ENCODE results near the gene PNPLA7.
"Not testable (repeated sequence)": the region's sequence is repeated elsewhere in the genome, so short reads cannot be mapped to it uniquely, and the experiment has no call there.

Gene PNPLA7

DNA sequence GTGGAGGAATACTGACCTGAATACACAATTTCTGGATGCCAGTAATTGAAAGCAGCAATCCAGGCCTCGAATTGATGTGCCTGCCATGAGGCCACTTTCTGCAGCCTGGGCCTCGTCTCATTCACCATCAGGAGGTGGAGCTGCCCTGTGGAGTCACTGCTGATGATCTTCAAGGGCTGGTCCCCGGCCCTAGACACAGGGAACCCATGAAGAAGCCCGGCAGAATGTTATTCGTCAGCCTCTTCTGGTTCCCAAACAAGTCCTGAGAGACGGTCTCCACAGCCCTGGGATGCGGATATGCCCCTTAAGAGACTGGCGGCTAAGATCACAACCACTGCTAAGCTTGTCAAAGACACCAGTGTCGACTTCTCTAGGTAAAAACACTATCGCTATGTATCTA, 24.0 kb upstream of the PNPLA7 start:
- no peak for DNase-seq

DNA sequence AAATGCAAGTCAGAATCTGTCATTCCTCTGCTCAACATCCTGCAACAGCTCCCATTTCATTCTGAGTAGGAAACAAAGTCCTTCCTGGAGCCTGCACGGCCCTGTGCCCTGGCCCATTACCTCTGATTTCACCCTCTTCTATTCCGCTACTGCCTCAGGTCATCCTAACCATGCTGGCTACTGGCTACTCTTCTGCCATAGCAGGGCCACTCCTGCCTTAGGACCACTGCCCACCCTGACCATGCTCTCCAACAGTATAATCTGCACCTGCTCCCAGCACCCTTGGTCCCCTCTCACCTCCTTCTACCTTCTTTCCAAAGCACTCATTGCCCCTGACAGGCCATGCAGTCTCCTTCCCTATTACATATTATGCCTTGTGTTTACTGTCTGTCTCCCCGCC, 20.4 kb upstream of the PNPLA7 start:
- no peak for DNase-seq

DNA sequence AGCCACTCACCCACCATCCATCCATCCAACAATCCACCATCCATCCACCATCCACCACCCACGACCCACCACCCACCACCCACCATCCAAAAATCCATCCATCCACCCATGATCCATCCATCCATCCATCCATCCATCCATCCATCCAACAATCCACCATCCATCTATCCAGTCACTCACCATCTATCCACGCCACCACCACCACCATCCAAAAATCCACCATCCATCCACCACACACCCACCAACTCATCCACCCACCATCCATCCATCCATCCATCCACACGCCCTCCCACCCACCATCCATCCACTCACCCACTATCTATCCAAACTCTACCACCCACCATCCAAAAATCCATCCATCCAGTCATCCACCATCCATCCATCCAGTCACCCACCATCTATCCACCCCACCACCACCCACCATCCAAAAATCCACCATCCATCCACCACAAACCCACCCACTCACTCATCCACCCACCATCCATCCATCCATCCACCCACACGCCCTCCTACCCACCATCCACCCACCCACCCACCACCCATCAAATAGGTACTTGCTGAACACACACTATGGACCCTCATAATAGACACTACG, 19.5 kb upstream of the PNPLA7 start:
- DNase-seq: no peak

DNA sequence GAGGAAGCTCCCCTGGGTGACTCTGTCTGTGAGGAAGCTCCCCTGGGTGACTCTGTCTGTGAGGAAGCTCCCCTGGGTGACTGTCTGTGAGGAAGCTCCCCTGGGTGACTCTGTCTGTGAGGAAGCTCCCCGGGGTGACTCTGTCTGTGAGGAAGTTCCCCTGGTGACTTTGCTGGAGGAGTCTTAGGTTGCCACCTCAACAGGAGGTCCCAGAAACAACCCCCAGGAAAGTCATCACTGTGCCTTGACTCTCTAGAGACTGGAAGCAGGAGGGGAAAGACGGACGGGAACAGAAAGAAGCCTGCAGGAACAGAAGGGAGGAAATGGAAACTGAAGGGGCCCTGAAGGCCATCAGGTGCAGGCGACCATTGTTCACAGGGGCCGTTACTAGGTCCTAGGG, 18.2 kb upstream of the PNPLA7 start:
- DNase-seq: not testable (repeated sequence)

DNA sequence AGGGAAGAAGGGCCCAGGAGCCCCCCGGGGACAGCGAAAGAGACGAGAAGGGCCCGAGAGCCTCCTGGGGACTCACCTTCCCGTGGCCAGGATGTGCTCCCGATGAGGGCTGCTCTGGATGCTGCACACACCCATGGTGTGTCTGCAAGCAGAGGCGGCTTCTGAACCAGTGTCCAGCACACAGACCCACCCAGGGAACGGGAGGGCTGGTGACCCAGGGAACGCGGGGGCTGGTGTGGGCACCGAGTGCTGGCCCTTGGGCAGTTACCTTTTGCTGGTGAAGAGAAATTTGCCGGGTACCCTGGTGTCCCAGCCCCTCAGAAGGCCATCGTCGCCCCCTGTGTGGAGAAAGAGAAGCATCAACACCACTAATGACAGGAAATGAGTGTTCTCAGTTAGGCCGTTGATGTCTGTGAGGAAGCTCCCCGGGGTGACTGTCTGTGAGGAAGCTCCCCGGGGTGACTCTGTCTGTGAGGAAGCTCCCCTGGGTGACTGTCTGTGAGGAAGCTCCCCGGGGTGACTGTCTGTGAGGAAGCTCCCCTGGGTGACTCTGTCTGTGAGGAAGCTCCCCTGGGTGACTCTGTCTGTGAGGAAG, 14.7 kb upstream of the PNPLA7 start:
- no peak for DNase-seq

DNA sequence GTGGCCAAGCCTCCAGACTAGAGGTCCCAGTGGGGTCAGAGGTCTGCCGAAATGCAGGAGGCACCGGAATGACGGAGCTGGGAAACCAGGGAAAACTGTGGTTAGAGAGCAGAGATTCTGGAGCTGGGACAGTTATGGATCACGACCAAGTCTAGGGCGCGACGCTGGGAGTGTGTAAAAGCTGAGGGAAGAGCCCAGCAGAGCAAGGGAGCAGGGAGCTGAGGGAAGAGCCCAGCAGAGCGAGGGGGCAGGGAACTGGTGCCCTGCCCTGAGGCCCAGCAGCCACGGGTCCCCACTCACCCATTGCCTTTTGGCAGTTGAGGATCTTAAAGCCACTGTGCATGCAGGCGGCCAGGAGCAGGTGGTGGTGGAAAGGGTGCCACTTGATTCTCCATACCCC, 13.9 kb upstream of the PNPLA7 start:
- no peak for DNase-seq

DNA sequence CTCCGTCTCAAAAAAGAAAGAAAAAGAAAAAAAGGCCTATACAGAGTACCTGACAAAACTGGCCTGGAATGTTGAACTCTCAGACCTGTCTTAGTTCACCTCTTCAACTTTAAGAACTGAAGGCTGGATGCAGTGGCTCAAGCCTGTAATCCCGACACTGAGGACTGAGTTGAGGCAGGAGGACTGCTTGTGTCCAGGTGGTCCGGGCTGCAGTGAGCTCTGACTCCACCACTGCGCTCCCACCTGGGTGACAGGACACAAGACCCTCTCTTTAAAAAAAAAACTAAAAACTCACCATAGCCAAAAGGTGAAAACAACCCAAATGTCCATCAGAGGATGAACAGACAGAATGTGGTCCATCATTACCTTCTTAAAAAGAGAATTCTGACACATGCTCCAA, 7.9 kb upstream of the PNPLA7 start:
- no peak for DNase-seq

DNA sequence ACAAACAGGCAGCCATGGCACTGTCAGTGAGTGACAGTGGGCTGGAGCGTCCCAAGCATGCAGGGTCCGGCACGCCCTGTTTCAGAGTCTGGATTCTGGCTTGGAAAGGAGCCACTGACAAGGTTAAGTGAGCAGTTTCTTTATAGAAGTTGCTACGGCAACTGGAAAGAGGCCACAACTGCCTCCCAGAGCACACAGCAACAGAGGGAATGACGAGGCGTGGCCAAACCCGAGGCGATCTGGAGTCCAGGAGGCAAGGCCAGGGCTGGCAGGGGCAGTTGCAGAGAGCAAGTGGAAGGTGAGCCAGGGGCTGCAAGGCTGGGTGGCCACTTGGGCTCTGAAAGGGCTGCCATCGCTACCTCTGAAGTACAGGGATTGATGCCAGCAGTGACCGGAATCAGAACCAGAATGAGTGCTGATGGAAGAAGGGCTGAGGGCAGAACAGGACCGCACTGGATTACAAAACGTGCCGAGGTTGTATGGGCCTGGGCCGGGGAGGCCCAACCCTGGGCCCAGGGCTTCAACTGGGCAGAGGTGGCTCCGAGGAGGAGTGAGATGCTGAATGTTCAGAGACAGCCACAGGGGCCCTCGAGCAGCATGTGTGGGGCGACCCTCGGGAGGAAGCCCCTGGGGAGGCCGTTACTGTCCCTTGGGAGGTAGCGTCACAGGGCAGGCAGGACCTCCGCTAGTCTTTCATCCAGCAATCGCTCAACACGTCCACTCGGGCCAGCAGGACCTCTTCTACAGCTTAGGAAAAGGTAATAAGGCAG, 6.1 kb upstream of the PNPLA7 start:
- DNase-seq: no peak

DNA sequence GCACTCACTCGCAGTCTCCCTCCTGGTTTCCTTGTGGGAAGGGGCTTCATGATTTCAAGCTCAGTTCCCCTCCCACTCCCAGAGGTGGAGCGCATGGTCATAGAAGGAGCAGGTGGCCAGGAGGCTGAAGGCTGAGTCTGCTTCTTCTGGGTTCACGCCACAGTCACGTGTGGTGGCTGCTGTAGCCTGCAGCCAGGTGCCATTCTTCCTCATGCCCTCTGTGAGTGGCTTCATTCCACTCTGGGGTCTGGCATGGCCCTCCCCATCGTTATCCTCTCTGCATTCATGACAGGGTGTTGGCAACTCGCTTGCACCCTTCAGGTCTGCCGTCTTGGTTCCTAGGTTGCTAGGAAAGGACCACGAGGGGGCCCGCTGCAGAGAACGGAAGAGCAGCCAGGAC, 5.0 kb upstream of the PNPLA7 start:
- no peak for DNase-seq

DNA sequence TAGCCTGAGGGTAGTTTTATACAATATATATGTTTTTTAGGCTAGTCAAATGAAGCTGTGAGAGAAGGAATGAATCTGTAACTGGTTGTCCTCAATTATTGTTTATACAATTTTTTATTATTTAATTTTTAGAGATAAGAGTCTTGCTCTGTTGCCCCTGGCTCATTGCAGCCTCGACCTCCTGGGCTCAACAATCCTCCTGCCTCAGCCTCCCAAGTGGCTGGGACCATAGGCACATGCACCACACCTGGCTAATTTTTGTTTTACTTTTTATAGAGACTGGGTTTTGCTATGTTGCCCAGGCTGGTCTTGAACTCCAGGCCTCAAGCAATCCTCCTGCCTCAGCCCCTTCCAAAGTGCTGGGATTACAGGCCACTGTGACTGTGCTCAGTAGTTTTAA, 4.1 kb upstream of the PNPLA7 start:
- DNase-seq: no peak

DNA sequence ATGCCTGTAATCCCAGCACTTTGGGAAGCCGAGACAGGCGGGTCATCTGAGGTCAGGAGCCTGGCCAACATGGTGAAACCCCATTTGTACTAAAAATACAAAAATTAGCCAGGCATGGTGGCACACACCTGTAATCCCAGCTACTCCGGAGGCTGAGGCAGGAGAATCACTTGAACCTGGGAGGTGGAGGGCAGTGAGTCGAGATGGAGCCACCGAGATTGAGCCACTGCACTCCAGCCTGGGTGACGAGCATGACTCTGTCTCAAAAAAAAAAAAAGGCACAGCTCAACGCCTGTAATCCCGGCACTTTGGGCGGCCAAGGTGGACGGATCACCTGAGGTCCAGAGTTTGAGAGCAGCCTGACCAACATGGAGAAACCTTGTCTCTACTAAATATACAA, 3.5 kb upstream of the PNPLA7 start:
- DNase-seq: not testable (repeated sequence)

DNA sequence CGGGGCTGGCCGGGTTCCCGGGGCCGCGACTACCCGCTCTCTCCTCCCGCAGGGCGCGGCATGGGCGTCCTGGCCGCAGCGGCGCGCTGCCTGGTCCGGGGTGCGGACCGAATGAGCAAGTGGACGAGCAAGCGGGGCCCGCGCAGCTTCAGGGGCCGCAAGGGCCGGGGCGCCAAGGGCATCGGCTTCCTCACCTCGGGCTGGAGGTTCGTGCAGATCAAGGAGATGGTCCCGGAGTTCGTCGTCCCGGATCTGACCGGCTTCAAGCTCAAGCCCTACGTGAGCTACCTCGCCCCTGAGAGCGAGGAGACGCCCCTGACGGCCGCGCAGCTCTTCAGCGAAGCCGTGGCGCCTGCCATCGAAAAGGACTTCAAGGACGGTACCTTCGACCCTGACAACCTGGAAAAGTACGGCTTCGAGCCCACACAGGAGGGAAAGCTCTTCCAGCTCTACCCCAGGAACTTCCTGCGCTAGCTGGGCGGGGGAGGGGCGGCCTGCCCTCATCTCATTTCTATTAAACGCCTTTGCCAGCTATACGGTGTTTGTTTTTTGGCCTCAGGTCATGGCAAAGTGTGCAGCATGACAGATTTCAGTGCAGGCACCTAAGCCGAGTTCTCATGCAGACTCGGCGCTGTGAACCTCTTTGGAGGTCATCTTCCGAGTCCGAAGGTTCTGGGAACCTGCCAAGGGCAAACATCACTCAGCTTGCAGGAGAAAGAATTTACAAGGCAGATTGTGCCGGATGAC, 2.0 kb upstream of the PNPLA7 start:
- DNase-seq: no peak

DNA sequence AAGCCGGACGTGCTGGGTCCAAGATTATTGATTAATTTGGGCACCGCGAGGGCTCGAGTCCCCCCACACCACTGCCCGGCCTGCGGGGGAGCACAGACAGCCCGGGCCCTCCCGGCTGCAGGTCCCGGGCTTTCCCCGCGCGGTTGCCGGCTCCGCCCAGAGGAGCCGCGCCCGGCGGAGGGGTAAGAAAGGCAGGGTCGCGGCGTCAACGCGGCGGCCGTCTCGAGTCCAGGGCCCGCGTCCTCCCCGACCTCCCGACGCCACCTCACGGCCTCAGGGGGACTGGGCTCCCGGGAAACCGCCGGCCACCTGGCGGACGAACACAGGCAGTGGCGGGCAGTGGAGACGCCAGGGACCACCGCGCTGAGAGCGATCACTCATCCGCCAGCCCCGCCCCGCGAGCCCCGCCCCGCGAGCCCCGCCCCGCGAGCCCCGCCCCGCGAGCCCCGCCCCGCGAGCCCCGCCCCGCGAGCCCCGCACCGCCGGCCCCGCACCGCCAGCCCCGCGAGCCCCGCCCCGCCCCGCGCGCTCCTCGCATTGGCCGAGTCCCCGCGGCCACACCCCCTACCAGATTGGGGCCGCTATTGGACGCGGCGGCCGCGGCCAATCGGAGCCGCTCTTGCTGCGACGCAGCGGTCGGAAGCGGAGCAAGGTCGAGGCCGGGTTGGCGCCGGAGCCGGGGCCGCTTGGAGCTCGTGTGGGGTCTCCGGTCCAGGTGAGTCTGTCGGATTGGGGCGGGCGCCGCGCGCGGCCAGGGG, 1.2 kb upstream of the PNPLA7 start, which contains the start of gene MRPL41:
TSS of gene MRPL41 (plus strand) at position 616 of the 758 bp plus-strand sequence. CDS start 203 bp downstream, outside the sequence.
- DNase-seq: peak; percentile 93

DNA sequence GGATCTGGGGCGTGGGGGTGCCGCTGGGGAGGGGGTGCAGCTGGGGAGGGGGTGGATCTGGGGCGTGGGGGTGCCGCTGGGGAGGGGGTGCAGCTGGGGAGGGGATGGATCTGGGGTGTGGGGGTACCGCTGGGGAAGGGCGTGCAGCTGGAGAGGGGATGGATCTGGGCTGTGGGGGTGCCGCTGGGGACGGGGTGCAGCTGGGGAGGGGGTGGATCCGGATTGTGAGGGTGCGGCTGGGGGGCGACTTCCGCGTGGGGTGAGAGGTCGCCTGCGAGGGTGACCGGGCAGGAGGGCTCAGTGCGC, 709 bp upstream of the PNPLA7 start:
- DNase-seq: not testable (repeated sequence)

DNA sequence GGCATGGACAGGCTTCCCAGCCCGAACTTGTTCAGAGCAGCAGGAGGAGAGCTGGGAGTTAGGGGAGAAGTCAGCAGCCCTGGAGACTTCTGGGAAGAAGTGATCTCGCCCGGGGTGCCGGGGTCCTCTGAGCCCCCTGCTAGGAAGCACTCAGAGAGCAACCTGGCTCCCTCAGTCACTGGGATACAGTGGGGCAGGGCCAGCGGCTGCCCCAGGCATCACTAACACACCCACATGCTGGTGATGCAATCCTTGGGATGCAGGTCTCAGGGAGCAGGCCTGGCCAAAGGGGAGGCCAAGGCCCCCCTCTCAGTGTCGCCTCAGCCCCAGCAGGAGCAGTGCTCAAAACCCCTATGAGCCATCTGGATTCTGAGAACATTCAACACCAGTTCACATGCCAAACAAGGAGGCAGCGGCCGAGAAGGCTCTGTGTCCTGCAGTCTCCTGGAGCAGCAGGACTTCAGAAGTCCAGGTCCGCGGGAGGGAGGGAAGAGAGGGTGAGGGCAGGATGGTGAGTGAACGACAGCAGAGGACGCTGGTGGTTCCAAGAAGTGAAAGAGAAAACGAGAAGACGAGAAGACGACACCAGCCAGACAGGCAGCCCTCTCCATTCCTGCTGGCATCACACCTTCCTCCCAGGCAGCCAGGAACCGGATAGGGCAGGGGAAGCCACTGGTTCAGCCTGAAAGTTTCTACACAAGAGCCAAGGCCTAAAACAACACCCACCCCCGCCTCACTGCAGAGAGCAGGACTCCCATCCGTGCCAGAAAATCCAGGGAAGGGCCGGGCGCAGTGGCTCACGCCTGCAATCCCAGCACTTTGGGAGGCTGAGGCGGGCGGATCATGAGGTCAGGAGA, 2.3 kb downstream of the PNPLA7 start:
- DNase-seq: no peak

DNA sequence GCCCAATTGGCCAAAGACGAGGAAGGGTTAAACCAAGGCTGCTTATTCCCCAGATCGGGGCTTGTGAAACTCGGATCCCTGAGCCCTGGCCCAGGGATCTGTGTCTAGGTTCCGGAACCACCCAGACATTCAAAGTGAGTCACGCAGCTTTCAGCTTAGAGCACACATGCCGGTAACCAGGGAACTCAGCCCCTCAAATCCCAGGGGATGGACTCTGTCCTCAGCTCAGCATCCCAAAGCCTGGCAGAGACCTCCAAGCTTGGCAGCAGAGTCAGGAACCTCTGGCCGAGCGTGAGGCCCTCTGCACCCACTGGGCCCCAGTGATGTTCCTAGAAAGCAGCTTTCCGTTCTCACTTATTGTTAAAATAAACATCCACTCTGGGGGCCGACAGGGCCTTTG, 5.1 kb downstream of the PNPLA7 start:
- DNase-seq: no peak

DNA sequence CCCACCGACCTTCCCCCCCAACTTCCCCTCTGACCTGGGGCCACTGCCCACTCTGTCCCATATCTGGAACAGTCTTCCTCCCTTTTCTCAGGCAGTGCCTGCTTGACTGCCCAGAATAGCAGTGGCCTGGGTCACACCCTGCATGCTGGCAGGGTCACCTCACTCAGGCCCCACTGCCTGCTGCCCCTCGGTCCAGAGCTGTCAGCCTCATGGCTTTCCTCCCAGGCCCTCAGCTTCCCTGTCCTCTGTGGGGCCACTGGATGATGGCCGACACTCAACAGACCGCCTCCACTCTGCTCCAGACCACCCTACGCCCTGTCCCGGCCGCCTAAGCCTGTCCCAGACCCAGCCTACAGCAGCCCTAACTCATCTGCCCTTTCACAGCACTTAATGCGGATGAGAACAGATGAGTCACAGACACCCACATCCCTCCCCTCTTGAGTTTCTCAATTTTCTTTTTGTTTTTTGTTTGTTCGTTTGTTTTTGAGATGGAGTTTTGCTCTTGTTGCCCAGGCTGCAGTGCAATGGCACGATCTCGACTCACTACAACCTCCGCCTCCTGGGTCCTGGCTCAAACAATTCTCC, 5.9 kb downstream of the PNPLA7 start:
- DNase-seq: no peak

DNA sequence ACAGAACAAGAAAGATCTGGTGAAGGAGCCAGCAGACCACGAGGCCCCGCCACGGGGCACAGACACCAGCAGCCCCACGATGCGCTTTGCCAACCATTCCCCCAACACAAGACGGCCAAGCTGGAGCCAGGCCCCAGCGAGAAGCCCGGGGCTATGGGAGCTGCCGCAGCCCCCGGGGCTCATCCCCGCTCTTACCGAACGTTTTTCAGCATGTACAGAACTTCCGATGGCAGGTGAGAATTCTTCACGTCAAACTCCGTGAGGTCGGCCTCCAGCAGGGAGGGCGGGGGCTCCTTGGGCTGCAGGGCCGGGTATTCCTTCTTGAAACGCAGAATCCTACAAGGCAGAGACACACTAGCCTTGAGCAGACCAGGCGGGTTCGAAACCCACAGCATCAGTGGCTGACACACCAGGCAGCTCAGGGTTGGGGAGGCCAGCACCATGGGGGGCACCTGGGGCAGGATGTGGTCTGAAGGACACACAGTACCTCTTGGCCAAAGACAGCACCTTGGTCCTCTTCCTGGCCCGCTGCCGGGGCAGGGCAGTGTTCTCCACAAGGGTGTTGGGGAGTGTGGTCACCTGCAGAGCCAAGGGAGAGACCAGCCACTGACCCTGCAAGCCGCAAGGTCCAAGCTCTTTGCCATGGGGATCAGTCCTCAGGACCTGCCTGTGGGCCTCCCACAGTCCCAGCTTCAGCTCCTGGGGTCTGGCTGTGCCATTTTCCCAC, 6.8 kb downstream of the PNPLA7 start:
- DNase-seq: no peak

DNA sequence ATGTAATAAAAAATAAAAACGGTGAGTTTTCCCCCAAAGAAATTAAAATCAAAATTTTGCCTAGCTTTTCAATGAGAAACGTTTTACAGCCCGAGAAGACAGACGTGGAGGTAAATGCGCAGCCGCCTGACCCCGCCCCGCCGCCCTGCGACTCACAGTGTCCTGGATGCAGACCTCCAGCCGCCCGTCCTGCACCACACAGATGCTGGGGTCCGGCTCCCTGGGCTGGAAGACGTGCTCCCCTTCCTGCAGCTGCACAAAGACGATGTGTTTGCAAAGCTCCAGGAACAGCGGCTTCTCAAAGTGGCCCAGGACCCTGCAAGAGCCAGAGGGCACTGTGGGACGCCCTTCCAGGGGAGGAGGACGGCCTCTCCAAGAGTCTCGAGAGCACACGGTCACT, 7.7 kb downstream of the PNPLA7 start:
- DNase-seq: no peak

DNA sequence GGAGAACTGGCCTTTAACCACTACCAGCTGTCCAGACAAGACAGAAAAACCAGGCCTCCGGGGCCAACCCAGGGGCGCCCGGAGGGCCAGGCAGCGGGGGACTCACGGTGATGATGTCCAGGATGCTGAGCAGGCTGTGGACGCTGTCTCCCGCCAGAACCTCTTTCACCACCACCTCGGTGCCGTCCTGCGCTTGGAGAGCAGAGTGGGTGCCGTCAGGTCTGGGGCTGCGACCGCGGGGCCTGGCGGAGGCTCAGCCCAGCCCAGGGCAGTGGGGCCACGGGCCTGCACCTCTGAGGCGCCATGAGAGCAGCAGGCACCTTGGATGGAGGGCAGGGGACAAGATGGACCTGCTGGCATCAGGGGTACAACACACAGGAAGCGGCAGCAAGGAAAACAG, 9.7 kb downstream of the PNPLA7 start:
- DNase-seq: no peak

DNA sequence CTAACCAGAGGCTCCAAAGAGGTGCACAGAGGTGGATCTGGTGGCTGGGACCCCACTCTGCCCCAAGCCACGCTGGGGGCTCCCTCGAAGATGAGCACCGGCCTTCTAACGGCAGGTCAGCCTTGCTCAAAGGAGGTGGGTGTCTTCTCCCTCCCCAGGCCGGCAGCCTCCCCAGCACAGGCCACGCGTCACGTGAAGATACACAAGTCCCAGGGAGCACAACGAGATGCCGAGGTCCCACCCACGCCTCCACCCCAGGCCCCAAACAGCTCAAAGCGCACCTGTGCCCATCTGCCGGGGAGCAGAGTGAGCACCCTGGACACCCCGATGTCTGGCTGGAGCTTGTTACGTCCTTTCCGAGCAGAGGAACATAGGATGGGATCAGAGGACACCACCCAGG, 12.1 kb downstream of the PNPLA7 start:
- no peak for DNase-seq
